Measurements from ENCODE around the gene COLQ. TPM values are rescaled to one million over a fixed set of nuclear protein-coding genes. Genes with fewer than 3 reads are reported as not detected.
A peak's percentile ranks its signal among the peaks of the same experiment; 100 is the strongest.

COLQ gene
- polyA plus RNA-seq, 2 of the 4 experiments (the other 2 are of a cell fraction): 0.71 to 1.1 TPM

DNA sequence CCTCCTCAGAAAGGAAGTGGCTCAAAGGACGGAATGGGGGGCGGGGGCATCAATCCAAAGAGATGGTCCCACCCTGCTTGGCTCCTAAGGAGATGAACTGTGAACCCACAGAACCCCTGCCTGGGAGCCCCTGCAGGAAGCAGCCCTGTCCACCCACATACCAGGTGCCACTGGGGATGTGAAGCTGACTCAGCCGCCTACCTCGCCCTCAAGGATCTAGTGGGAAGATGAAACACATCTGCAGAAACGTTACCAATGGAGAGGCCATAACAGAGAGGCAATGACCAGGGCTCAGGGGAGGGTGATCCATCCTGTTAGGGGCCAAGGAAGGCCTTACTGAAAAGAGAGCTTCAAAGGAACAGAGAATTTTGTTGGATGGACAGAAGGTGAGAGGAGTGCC, 59.1 kb downstream of the COLQ start:
- 81% methylated on average over 5 of the region's 5 CpGs for WGBS (ENCODE audit: missing lambda C conversion rate)
- ChIA-PET POLR2A (no interaction called here), CTCF (interaction anchor here (0.5 to 1.5 kb wide), 2 partner anchors 57 to 350 kb away, joined by 5 read pairs; no protein-coding TSS in a partner anchor)
- ATAC-seq (no peak), FAIRE-seq (no peak), DNase-seq (ENCODE audit: low read depth in 1 of 2, low spot score in 1 of 2) (no peak)
- no peak for TF ChIP-seq SREBF2 (IDR thresholded peaks at IDR 0.05)
- TF ChIP-seq, protein P1, sequence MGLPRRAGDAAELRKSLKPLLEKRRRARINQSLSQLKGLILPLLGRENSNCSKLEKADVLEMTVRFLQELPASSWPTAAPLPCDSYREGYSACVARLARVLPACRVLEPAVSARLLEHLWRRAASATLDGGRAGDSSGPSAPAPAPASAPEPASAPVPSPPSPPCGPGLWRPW (IDR thresholded peaks at IDR 0.05): no peak
- TF ChIP-seq, protein P2, sequence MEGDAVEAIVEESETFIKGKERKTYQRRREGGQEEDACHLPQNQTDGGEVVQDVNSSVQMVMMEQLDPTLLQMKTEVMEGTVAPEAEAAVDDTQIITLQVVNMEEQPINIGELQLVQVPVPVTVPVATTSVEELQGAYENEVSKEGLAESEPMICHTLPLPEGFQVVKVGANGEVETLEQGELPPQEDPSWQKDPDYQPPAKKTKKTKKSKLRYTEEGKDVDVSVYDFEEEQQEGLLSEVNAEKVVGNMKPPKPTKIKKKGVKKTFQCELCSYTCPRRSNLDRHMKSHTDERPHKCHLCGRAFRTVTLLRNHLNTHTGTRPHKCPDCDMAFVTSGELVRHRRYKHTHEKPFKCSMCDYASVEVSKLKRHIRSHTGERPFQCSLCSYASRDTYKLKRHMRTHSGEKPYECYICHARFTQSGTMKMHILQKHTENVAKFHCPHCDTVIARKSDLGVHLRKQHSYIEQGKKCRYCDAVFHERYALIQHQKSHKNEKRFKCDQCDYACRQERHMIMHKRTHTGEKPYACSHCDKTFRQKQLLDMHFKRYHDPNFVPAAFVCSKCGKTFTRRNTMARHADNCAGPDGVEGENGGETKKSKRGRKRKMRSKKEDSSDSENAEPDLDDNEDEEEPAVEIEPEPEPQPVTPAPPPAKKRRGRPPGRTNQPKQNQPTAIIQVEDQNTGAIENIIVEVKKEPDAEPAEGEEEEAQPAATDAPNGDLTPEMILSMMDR (IDR thresholded peaks at IDR 0.05): no peak
- TF ChIP-seq TFCP2L1 (CRISPR knock-in tag; IDR thresholded peaks at IDR 0.05): no peak
- TF ChIP-seq ZSCAN20 (CRISPR knock-in tag; IDR thresholded peaks at IDR 0.05): no peak
- TF ChIP-seq, protein P3, sequence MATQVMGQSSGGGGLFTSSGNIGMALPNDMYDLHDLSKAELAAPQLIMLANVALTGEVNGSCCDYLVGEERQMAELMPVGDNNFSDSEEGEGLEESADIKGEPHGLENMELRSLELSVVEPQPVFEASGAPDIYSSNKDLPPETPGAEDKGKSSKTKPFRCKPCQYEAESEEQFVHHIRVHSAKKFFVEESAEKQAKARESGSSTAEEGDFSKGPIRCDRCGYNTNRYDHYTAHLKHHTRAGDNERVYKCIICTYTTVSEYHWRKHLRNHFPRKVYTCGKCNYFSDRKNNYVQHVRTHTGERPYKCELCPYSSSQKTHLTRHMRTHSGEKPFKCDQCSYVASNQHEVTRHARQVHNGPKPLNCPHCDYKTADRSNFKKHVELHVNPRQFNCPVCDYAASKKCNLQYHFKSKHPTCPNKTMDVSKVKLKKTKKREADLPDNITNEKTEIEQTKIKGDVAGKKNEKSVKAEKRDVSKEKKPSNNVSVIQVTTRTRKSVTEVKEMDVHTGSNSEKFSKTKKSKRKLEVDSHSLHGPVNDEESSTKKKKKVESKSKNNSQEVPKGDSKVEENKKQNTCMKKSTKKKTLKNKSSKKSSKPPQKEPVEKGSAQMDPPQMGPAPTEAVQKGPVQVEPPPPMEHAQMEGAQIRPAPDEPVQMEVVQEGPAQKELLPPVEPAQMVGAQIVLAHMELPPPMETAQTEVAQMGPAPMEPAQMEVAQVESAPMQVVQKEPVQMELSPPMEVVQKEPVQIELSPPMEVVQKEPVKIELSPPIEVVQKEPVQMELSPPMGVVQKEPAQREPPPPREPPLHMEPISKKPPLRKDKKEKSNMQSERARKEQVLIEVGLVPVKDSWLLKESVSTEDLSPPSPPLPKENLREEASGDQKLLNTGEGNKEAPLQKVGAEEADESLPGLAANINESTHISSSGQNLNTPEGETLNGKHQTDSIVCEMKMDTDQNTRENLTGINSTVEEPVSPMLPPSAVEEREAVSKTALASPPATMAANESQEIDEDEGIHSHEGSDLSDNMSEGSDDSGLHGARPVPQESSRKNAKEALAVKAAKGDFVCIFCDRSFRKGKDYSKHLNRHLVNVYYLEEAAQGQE (IDR thresholded peaks at IDR 0.05): no peak
- no peak for TF ChIP-seq HDAC2 (IDR thresholded peaks at IDR 0.05)
- TF ChIP-seq, protein P4, sequence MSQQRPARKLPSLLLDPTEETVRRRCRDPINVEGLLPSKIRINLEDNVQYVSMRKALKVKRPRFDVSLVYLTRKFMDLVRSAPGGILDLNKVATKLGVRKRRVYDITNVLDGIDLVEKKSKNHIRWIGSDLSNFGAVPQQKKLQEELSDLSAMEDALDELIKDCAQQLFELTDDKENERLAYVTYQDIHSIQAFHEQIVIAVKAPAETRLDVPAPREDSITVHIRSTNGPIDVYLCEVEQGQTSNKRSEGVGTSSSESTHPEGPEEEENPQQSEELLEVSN (IDR thresholded peaks at IDR 0.05; ENCODE audit: borderline replicate concordance, low read depth): no peak
- no peak for TF ChIP-seq GATA3 (IDR thresholded peaks at IDR 0.05; ENCODE audit: borderline replicate concordance)
- TF ChIP-seq POLR2A (IDR thresholded peaks at IDR 0.05; ENCODE audit: low read length): no peak
- TF ChIP-seq, protein P5, sequence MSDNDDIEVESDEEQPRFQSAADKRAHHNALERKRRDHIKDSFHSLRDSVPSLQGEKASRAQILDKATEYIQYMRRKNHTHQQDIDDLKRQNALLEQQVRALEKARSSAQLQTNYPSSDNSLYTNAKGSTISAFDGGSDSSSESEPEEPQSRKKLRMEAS (IDR thresholded peaks at IDR 0.05): no peak
- TF ChIP-seq NFE2L2 (conservative IDR thresholded peaks at IDR 0.05; ENCODE audit: low read length): no peak
- no peak for TF ChIP-seq BHLHE40 (IDR thresholded peaks at IDR 0.05; ENCODE audit: low read depth, low read length)
- no peak for TF ChIP-seq MAFK (IDR thresholded peaks at IDR 0.05; ENCODE audit: partially characterized antibody)
- no peak for TF ChIP-seq CBX2 (IDR thresholded peaks at IDR 0.05; ENCODE audit: borderline replicate concordance, low read depth)
- Histone ChIP-seq H3K4me1 (no peaks in the 10 kb centered on the region), H3K27ac (no peak overlapping the region), H3K4me2 (no peak overlapping the region), H3K4me3 (no peak overlapping the region), H3K9me3 (no peaks in the 10 kb centered on the region)

DNA sequence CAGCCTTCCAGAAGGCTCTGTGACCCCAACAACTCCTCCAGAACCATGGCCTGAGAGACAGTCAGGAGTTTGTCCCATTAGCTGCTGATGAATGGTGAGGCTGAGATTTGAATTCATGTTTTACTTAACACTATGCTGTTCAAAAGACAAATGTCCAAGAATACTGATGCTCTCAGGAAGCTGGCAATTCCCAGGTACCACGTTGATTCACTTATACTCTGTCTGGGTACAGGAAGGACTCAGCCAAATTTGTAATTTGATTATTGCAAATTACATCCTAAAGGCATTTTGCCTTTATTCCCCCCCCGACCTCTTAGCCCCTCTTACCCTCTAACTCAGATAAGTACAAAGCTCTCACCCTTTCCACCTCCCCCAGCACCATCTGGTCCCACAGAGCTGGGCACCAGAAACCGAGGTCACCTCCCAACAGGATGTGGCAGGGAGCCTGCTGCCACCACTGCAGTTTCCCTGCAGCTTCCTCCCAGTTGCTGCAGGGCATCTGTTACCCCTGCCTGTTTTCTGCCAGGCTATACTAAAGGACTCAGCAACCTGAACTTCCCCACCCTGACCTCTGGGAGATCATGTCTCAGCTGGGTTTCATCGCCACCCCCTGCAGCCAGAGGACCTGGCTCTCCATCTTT, 60.5 kb downstream of the COLQ start:
- Histone ChIP-seq H3K4me2 (no peak overlapping the region), H3K4me3 (no peak overlapping the region), H3K4me1 (no peaks in the 10 kb centered on the region), H3K9me3 (no peaks in the 10 kb centered on the region), H3K27ac (no peak overlapping the region)
- ChIA-PET CTCF (no interaction called here), POLR2A (no interaction called here)
- 25% methylated on average over 4 of the region's 4 CpGs for WGBS (ENCODE audit: missing lambda C conversion rate)
- DNase-seq (ENCODE audit: low read depth in 1 of 2, low spot score in 1 of 2): no peak
- peak in 1 of 2 experiments; percentile 45; a peak in 4 of 6 replicates for ATAC-seq
- TF ChIP-seq MAZ (IDR thresholded peaks at IDR 0.05; ENCODE audit: borderline replicate concordance, low read depth, low read length): no peak
- no peak for TF ChIP-seq JUNB (IDR thresholded peaks at IDR 0.05)
- TF ChIP-seq POLR2A (IDR thresholded peaks at IDR 0.05; ENCODE audit: low read length): no peak
- no peak for TF ChIP-seq HEYL (CRISPR knock-in tag; IDR thresholded peaks at IDR 0.05)
- no peak for TF ChIP-seq MAFK (IDR thresholded peaks at IDR 0.05; ENCODE audit: partially characterized antibody)
- TF ChIP-seq, protein P4 (IDR thresholded peaks at IDR 0.05; ENCODE audit: borderline replicate concordance, low read depth): no peak
- no peak for TF ChIP-seq NPAS2 (CRISPR knock-in tag; IDR thresholded peaks at IDR 0.05; ENCODE audit: borderline replicate concordance)
- TF ChIP-seq KDM5A (IDR thresholded peaks at IDR 0.05): no peak
- no peak for FAIRE-seq
